OCI-LY1 (cell line): Measurements from ENCODE around the gene SYT1.

ENCODE experiments used
- H2AFZ ChIP-seq: fragments of 200-600 bp; sonication (generic), shearing (Covaris generic); 2 replicates; pipeline ENCODE4 v1.6.0; 2014; ENCODE audit warnings: antibody characterized with exemption, mild to moderate bottlenecking, low read length
- H3F3A ChIP-seq: fragments of 200-600 bp; sonication (generic), shearing (Covaris generic); 2 replicates; pipeline ENCODE4 v1.6.0; 2014; ENCODE audit warnings: mild to moderate bottlenecking, antibody characterized with exemption, low read length, moderate library complexity; ENCODE audit not compliant: insufficient read depth
- H3K27ac ChIP-seq: fragments of 200-600 bp; sonication (generic); 2 replicates; pipeline ENCODE4 v1.5.1; 2014; ENCODE audit warnings: low read length, mixed run types, mild to moderate bottlenecking, low read depth; ENCODE audit not compliant: poor library complexity, severe bottlenecking
- H3K27me3 ChIP-seq: fragments of 200-600 bp; sonication (generic); 2 replicates; pipeline ENCODE4 v1.6.0; 2014; ENCODE audit warnings: antibody characterized with exemption, mild to moderate bottlenecking, low read length, moderate library complexity; ENCODE audit not compliant: insufficient read depth
- H3K36me3 ChIP-seq: fragments of 200-600 bp; sonication (generic); 2 replicates; pipeline ENCODE4 v1.6.1; 2014; ENCODE audit warnings: mild to moderate bottlenecking, antibody characterized with exemption, low read length, moderate library complexity, mixed read lengths; ENCODE audit not compliant: insufficient read depth
- H3K4me1 ChIP-seq: fragments of 200-600 bp; sonication (generic); 2 replicates; pipeline ENCODE4 v1.5.1; 2014; ENCODE audit warnings: mild to moderate bottlenecking, low read length, moderate library complexity; ENCODE audit not compliant: insufficient read depth, severe bottlenecking
- H3K4me2 ChIP-seq: fragments of 200-600 bp; sonication (generic), shearing (Covaris generic); 2 replicates; pipeline ENCODE4 v1.6.1; 2014; ENCODE audit warnings: low read length
- H3K4me3 ChIP-seq: fragments of 200-600 bp; sonication (generic); 2 replicates; pipeline ENCODE4 v1.5.1; 2014; ENCODE audit warnings: low read length, low read depth, mild to moderate bottlenecking, mixed read lengths; ENCODE audit not compliant: poor library complexity, severe bottlenecking
- H3K79me2 ChIP-seq: fragments of 200-600 bp; shearing (Covaris generic); 2 replicates; pipeline ENCODE4 v1.6.1; 2016; ENCODE audit warnings: mixed run types, low read length, mixed read lengths; ENCODE audit not compliant: insufficient read depth
- H3K9ac ChIP-seq: fragments of 200-600 bp; sonication (generic), shearing (Covaris generic); 2 replicates; pipeline ENCODE4 v1.6.1; 2014; ENCODE audit warnings: mild to moderate bottlenecking, low read length, mixed read lengths
- H3K9me2 ChIP-seq: fragments of 200-600 bp; sonication (generic), shearing (Covaris generic); 2 replicates; pipeline ENCODE4 v1.6.1; 2014; ENCODE audit warnings: low read depth, mild to moderate bottlenecking, low read length, mixed read lengths
- H3K9me3 ChIP-seq: fragments of 200-600 bp; shearing (Covaris generic); 2 replicates; pipeline ENCODE4 v1.6.1; 2014; ENCODE audit warnings: low read length, mixed read lengths
- H4K20me1 ChIP-seq: fragments of 200-600 bp; sonication (generic), shearing (Covaris generic); 2 replicates; pipeline ENCODE4 v1.6.0; 2016; ENCODE audit warnings: mild to moderate bottlenecking, low read length; ENCODE audit not compliant: insufficient read depth
- EZH2 ChIP-seq: fragments of 200-600 bp; sonication (generic), shearing (Covaris generic); IDR thresholded peaks from 2 replicates; pipeline ENCODE4 v1.8.0; 2017; ENCODE audit warnings: borderline replicate concordance, mixed run types, mild to moderate bottlenecking, antibody characterized with exemption, low read length, moderate library complexity, mixed read lengths
- TF ChIP-seq, protein P1 (sequence below): fragments of 200-600 bp; sonication (generic), shearing (Covaris generic); IDR thresholded peaks from 2 replicates; pipeline ENCODE4 v1.5.1; 2017; ENCODE audit warnings: mild to moderate bottlenecking, antibody characterized with exemption, low read length, moderate library complexity, mixed read lengths

Gene SYT1

DNA sequence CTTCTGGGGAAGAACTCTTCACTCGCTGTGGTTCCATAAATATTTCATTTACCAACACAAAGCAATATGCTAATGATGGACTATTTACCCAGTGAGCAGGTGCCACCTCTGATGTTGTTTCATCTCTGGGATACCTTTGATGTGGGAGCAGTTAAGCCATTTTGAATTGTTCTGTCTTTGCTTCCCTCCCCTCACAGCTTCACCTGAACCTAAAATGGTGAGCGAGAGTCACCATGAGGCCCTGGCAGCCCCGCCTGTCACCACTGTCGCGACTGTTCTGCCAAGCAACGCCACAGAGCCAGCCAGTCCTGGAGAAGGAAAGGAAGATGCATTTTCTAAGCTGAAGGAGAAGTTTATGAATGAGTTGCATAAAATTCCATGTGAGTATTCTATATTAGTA lies 352.7 kb downstream of the SYT1 start:
- TF ChIP-seq, protein P1, sequence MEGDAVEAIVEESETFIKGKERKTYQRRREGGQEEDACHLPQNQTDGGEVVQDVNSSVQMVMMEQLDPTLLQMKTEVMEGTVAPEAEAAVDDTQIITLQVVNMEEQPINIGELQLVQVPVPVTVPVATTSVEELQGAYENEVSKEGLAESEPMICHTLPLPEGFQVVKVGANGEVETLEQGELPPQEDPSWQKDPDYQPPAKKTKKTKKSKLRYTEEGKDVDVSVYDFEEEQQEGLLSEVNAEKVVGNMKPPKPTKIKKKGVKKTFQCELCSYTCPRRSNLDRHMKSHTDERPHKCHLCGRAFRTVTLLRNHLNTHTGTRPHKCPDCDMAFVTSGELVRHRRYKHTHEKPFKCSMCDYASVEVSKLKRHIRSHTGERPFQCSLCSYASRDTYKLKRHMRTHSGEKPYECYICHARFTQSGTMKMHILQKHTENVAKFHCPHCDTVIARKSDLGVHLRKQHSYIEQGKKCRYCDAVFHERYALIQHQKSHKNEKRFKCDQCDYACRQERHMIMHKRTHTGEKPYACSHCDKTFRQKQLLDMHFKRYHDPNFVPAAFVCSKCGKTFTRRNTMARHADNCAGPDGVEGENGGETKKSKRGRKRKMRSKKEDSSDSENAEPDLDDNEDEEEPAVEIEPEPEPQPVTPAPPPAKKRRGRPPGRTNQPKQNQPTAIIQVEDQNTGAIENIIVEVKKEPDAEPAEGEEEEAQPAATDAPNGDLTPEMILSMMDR: no peak
- TF ChIP-seq EZH2: no peak
- H2AFZ ChIP-seq: no peak overlapping the region
- no peaks in the 10 kb centered on the region for H3K4me1 ChIP-seq
- H3K27me3 ChIP-seq: no peaks in the 10 kb centered on the region
- no peaks in the 10 kb centered on the region for H3K79me2 ChIP-seq
- no peaks in the 10 kb centered on the region for H3K9me2 ChIP-seq
- H4K20me1 ChIP-seq: no peaks in the 10 kb centered on the region
- H3K4me3 ChIP-seq: no peak overlapping the region
- H3F3A ChIP-seq: no peaks in the 10 kb centered on the region
- no peak overlapping the region for H3K4me2 ChIP-seq
- H3K9ac ChIP-seq: no peak overlapping the region
- no peak overlapping the region for H3K27ac ChIP-seq
- no peaks in the 10 kb centered on the region for H3K36me3 ChIP-seq
- H3K9me3 ChIP-seq: no peaks in the 10 kb centered on the region

DNA sequence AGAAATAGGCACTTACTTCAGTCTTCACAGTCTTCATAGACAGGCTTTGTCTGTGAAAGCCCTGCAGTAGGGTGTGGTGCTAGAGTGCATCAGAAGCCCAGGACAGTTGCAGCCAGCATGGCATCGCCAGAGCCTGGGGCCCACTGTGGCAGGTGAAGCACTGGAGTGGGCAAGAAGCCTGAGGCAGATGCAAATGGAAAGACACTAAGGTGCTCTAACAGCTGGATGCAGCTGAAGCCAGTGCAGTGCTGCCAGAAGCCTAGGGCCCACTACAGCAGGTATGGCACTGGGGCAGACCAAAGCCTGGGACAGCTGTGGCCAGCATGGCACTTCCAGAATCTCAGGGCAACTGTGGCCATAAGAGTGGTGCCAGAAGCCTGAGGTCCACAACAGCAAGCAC lies 358.6 kb downstream of the SYT1 start:
- Histone ChIP-seq H3K4me1 (no peaks in the 10 kb centered on the region), H3K79me2 (no peaks in the 10 kb centered on the region), H4K20me1 (no peaks in the 10 kb centered on the region), H3F3A (no peaks in the 10 kb centered on the region), H3K4me2 (no peak overlapping the region), H3K9me3 (no peaks in the 10 kb centered on the region), H3K36me3 (no peaks in the 10 kb centered on the region), H3K9ac (no peak overlapping the region), H3K27me3 (no peaks in the 10 kb centered on the region), H3K27ac (no peak overlapping the region), H2AFZ (no peak overlapping the region), H3K9me2 (no peaks in the 10 kb centered on the region), H3K4me3 (no peak overlapping the region)
- TF ChIP-seq, protein P1: no peak
- TF ChIP-seq EZH2: no peak

DNA sequence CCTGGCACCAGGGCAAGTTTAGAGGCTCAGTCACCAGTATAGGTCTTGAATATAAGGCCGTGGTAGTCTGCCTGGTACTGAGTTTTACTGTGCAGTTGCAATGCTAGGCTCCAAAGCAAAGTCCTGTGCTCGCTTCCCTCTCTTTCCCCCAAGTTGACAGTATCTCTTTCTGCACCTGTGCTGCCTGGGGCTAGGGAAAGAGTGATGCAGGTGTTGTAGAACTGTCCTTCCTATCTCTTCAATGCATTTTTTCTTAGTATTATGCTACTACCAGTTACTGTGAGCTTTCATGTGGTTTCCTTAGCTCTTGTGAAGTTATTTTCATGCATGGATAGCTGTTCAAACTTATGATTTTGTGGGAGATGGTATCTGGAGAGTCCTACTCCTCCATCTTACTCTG lies 359.2 kb downstream of the SYT1 start:
- Histone ChIP-seq H3K27me3 (no peaks in the 10 kb centered on the region), H3K9me2 (no peaks in the 10 kb centered on the region), H3K36me3 (no peaks in the 10 kb centered on the region), H3K9ac (no peak overlapping the region), H3K27ac (no peak overlapping the region), H3K9me3 (no peaks in the 10 kb centered on the region), H2AFZ (no peak overlapping the region), H3K4me1 (no peaks in the 10 kb centered on the region), H4K20me1 (no peaks in the 10 kb centered on the region), H3K4me3 (no peak overlapping the region), H3F3A (no peaks in the 10 kb centered on the region), H3K4me2 (no peak overlapping the region), H3K79me2 (no peaks in the 10 kb centered on the region)
- no peak for TF ChIP-seq EZH2
- TF ChIP-seq, protein P1: no peak
